ENCODE results near the gene KIZ.

KIZ gene

DNA sequence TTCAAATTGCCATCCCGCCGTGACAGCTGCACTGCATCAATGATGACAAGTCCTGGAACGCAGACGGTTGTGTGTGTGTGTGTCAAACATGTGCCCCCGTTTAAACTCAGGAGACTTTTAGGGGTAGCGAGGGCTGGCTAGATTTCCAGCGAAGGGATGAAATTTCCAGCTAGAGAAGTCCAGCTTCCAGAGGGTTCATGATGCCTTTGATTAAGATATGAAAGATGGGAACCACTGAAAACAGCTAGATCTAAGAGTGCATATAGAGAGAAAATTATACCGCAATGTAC, 644 bp downstream of the KIZ start:
- no peaks in the 10 kb centered on the region for H3K9me3 ChIP-seq (ENCODE audit: insufficient read depth, low read depth, low read length)
- H3K27ac ChIP-seq (ENCODE audit: low read length) = no peak overlapping the region
- H3K36me3 ChIP-seq (ENCODE audit: insufficient read depth, low read depth, low read length) = no peaks in the 10 kb centered on the region
- peaks cover 23% of the 10 kb centered on the region; the same call in 1 of the 2 replicates for H3K4me1 ChIP-seq (ENCODE audit: insufficient read depth, low read length)
- H3K27me3 ChIP-seq (ENCODE audit: insufficient read depth, low read length) = peaks cover 9% of the 10 kb centered on the region; the same call in 1 of the 2 replicates
- peak overlapping the region; percentile 90 for H3K4me3 ChIP-seq (ENCODE audit: low read length)
- peak overlapping the region; percentile 73; the same call in 1 of the 2 replicates for H3K9ac ChIP-seq (ENCODE audit: low read depth, low read length)

DNA sequence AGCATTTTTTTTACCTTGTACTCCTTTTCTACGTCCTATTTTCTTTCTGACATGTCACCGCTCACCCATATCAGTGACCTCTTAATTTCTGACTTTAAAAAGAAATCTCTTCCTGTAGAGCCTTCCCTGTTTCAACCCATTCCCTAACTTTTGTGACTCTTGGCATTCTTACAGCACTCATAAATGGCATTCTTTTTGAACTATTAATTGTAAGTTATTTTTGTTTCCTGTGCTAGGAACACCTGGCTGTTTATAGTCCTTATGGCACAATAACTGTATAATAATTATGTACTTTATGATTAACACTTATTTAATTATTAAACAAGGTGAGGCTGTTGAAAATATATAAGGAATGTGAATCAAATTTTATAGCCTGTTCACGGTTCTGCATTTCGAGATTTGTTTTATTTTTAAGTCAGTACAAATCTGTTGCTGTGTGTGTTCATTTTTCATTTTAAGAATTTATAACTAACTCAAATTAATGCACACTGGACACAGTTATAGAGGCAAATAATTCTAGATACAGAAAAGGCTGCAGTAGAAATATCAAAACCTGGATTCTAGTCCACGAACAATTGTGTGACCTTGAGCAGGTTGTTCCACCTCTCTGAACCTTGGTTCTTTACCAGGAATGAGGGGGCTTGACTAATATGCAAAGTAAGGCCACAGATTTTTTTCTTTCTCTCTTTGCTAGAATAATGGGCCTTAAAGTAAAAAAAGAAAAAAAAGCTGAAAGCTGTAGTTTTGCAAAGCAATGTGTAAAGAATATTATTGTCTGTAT, 1.5 kb downstream of the KIZ start:
- no peak overlapping the region for H3K9ac ChIP-seq (ENCODE audit: low read depth, low read length)
- peak overlapping the region; percentile 90 for H3K4me3 ChIP-seq (ENCODE audit: low read length)

GRCh38 chr20:21129861-21130260, 4.0 kb downstream of the KIZ start:
- Histone ChIP-seq H3K27ac (ENCODE audit: low read length) (no peak overlapping the region), H3K9me3 (ENCODE audit: insufficient read depth, low read depth, low read length) (no peaks in the 10 kb centered on the region), H3K9ac (ENCODE audit: low read depth, low read length) (no peak overlapping the region)

More for the DNA sequence above, 1.5 kb downstream of the KIZ start:
- peaks cover 9% of the 10 kb centered on the region; the same call in 1 of the 2 replicates for H3K27me3 ChIP-seq (ENCODE audit: insufficient read depth, low read length)
- peaks cover 26% of the 10 kb centered on the region; the same call in 1 of the 2 replicates for H3K4me1 ChIP-seq (ENCODE audit: insufficient read depth, low read length)
- H3K9me3 ChIP-seq (ENCODE audit: insufficient read depth, low read depth, low read length) = no peaks in the 10 kb centered on the region
- no peak overlapping the region for H3K27ac ChIP-seq (ENCODE audit: low read length)
- no peaks in the 10 kb centered on the region for H3K36me3 ChIP-seq (ENCODE audit: insufficient read depth, low read depth, low read length)

GRCh38 chr20:21133404-21133803, 7.5 kb downstream of the KIZ start:
- H3K27ac ChIP-seq (ENCODE audit: low read length) = no peak overlapping the region
- H3K9me3 ChIP-seq (ENCODE audit: insufficient read depth, low read depth, low read length) = no peaks in the 10 kb centered on the region
- H3K9ac ChIP-seq (ENCODE audit: low read depth, low read length) = no peak overlapping the region
- no peaks in the 10 kb centered on the region for H3K27me3 ChIP-seq (ENCODE audit: insufficient read depth, low read length)
- H3K36me3 ChIP-seq (ENCODE audit: insufficient read depth, low read depth, low read length) = peaks cover under 1% of the 10 kb centered on the region; the same call in 1 of the 2 replicates
- H3K4me3 ChIP-seq (ENCODE audit: low read length) = no peak overlapping the region
- H3K4me1 ChIP-seq (ENCODE audit: insufficient read depth, low read length) = peaks cover 12% of the 10 kb centered on the region; the same call in 1 of the 2 replicates

More at GRCh38 chr20:21129861-21130260, 4.0 kb downstream of the KIZ start:
- H3K4me3 ChIP-seq (ENCODE audit: low read length) = no peak overlapping the region
- peaks cover 26% of the 10 kb centered on the region; the same call in 1 of the 2 replicates for H3K4me1 ChIP-seq (ENCODE audit: insufficient read depth, low read length)
- peaks cover 3% of the 10 kb centered on the region; the same call in 1 of the 2 replicates for H3K27me3 ChIP-seq (ENCODE audit: insufficient read depth, low read length)
- no peaks in the 10 kb centered on the region; the same call in 1 of the 2 replicates for H3K36me3 ChIP-seq (ENCODE audit: insufficient read depth, low read depth, low read length)

- no peak overlapping the region for H3K4me3 ChIP-seq (ENCODE audit: low read length)
- peaks cover 7% of the 10 kb centered on the region; the same call in 1 of the 2 replicates for H3K36me3 ChIP-seq (ENCODE audit: insufficient read depth, low read depth, low read length)
- no peaks in the 10 kb centered on the region for H3K9me3 ChIP-seq (ENCODE audit: insufficient read depth, low read depth, low read length)
- H3K9ac ChIP-seq (ENCODE audit: low read depth, low read length) = no peak overlapping the region
- no peaks in the 10 kb centered on the region for H3K27me3 ChIP-seq (ENCODE audit: insufficient read depth, low read length)
- peaks cover 12% of the 10 kb centered on the region; the same call in 1 of the 2 replicates for H3K4me1 ChIP-seq (ENCODE audit: insufficient read depth, low read length)
- no peak overlapping the region for H3K27ac ChIP-seq (ENCODE audit: low read length)
Observed at GRCh38 chr20:21133917-21134622, 8.2 kb downstream of the KIZ start.

DNA sequence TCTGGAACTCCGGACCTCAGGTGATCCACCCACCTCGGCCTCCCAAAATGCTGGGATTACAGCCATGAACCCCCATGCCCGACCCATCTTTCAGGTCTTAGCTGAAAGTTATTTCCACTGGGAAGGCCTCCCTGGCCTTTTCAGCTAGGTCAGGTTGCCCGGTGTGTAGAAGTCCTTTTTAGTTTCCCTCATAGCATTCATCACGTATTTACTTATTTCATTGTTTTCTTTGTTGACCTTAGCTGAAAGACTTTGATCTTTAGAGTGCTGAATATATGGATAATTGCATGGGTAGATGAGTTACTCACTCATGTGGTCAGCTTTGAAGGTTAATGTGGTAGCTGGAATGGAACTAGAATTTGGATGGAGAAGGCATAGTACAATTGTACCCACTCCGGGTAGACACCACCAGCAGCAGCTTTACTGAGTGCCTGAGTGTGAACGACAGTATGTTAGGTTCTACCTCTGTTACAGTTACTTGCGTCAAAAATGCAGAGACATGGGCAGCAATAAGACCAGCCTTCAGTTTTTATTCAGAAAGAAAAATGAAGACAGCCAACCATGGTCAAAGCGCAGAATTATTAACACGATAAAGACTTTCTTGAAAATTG, 9.1 kb downstream of the KIZ start:
- H3K9ac ChIP-seq (ENCODE audit: low read depth, low read length) = no peak overlapping the region
- peaks cover 9% of the 10 kb centered on the region; the same call in 1 of the 2 replicates for H3K4me1 ChIP-seq (ENCODE audit: insufficient read depth, low read length)
- no peak overlapping the region for H3K27ac ChIP-seq (ENCODE audit: low read length)
- no peak overlapping the region for H3K4me3 ChIP-seq (ENCODE audit: low read length)
- H3K36me3 ChIP-seq (ENCODE audit: insufficient read depth, low read depth, low read length) = peaks cover 13% of the 10 kb centered on the region; the same call in 1 of the 2 replicates
- no peaks in the 10 kb centered on the region for H3K9me3 ChIP-seq (ENCODE audit: insufficient read depth, low read depth, low read length)
- H3K27me3 ChIP-seq (ENCODE audit: insufficient read depth, low read length) = no peaks in the 10 kb centered on the region

DNA sequence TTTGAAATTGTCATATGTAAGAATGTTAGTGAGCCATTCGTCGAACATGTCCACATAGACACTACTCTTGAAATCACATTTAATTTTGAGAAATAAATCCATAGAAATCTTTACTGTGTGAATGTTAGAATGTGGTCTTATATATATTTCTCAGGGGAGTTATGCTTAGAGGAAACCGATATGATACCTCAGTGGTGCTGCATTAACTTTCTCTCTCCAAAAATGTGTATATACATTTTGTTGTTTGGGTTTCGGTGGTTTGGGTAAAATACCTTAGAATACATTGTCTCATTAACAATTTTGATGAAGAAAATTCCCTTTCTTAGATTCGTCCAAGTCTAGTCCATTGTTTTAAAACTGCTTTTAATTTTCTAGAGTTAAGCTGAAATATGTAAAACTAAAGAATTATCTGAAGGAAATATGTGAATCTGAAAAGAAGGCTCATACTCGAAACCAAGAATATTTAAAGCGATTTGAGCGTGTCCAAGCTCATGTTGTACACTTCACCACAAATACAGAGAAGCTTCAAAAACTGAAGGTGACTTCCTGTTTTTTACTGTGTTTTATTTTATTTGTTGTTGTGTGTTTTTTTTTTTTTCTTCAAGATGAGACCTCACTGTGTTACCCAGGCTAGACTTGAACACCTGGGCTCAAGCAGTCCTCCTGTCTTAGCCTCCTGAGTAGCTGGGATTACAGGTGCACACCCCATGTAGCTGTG, 10.3 kb downstream of the KIZ start:
- no peak overlapping the region for H3K4me3 ChIP-seq (ENCODE audit: low read length)
- peaks cover 15% of the 10 kb centered on the region; the same call in 1 of the 2 replicates for H3K36me3 ChIP-seq (ENCODE audit: insufficient read depth, low read depth, low read length)
- no peaks in the 10 kb centered on the region for H3K27me3 ChIP-seq (ENCODE audit: insufficient read depth, low read length)
- H3K4me1 ChIP-seq (ENCODE audit: insufficient read depth, low read length) = peaks cover 7% of the 10 kb centered on the region; the same call in 1 of the 2 replicates
- H3K9me3 ChIP-seq (ENCODE audit: insufficient read depth, low read depth, low read length) = no peaks in the 10 kb centered on the region
- H3K27ac ChIP-seq (ENCODE audit: low read length) = no peak overlapping the region
- no peak overlapping the region for H3K9ac ChIP-seq (ENCODE audit: low read depth, low read length)

GRCh38 chr20:21137078-21137477, 11.2 kb downstream of the KIZ start:
- Histone ChIP-seq H3K4me3 (ENCODE audit: low read length) (no peak overlapping the region), H3K36me3 (ENCODE audit: insufficient read depth, low read depth, low read length) (peaks cover 19% of the 10 kb centered on the region), H3K9me3 (ENCODE audit: insufficient read depth, low read depth, low read length) (no peaks in the 10 kb centered on the region), H3K27ac (ENCODE audit: low read length) (no peak overlapping the region), H3K9ac (ENCODE audit: low read depth, low read length) (no peak overlapping the region), H3K27me3 (ENCODE audit: insufficient read depth, low read length) (no peaks in the 10 kb centered on the region), H3K4me1 (ENCODE audit: insufficient read depth, low read length) (no peaks in the 10 kb centered on the region)

GRCh38 chr20:21139881-21140566, 14.1 kb downstream of the KIZ start:
- Histone ChIP-seq H3K27me3 (ENCODE audit: insufficient read depth, low read length) (no peaks in the 10 kb centered on the region), H3K4me1 (ENCODE audit: insufficient read depth, low read length) (no peaks in the 10 kb centered on the region), H3K27ac (ENCODE audit: low read length) (no peak overlapping the region), H3K9ac (ENCODE audit: low read depth, low read length) (no peak overlapping the region), H3K36me3 (ENCODE audit: insufficient read depth, low read depth, low read length) (peaks cover 19% of the 10 kb centered on the region), H3K9me3 (ENCODE audit: insufficient read depth, low read depth, low read length) (no peaks in the 10 kb centered on the region), H3K4me3 (ENCODE audit: low read length) (no peak overlapping the region)

DNA sequence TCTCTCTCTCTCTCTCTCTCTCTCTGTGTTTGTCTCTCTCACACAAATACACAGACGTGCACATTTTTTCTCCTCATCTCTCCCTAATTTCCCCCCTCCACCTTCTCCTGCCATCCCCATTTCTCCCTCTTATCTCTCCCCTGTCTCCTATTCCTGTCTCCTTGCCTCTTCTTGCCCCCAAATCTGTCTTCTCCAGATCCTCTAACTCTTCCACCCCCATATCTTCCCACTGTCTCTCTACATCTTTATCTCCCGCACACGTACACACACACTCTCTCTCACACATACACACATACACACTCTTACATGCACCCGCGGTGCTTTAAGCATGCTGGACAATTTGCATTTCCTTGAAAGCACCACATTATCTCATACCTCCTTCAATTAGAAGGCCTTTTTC, 15.9 kb downstream of the KIZ start:
- Histone ChIP-seq H3K4me3 (ENCODE audit: low read length) (no peak overlapping the region), H3K27me3 (ENCODE audit: insufficient read depth, low read length) (no peaks in the 10 kb centered on the region), H3K27ac (ENCODE audit: low read length) (no peak overlapping the region), H3K4me1 (ENCODE audit: insufficient read depth, low read length) (no peaks in the 10 kb centered on the region), H3K36me3 (ENCODE audit: insufficient read depth, low read depth, low read length) (peaks cover 19% of the 10 kb centered on the region), H3K9me3 (ENCODE audit: insufficient read depth, low read depth, low read length) (no peaks in the 10 kb centered on the region), H3K9ac (ENCODE audit: low read depth, low read length) (no peak overlapping the region)
